ENCODE measurements around the gene MYO5A. TPM values are rescaled to one million over a fixed set of nuclear protein-coding genes. Genes with fewer than 3 reads are reported as not detected.

MYO5A gene
- total RNA-seq, 6 donors from 2014 or later = 24.8 to 76.5 (median 35.5) TPM

- Histone ChIP-seq H3K9me3 (peaks cover 0 to 1% (median 0%) of the 10 kb centered on the region in 4 donors), H3K4me3 (no peak overlapping the region), H3K27me3 (no peaks in the 10 kb centered on the region), H3K36me3 (no peaks in the 10 kb centered on the region), H3K27ac (no peak overlapping the region), H3K4me1 (no peaks in the 10 kb centered on the region)
- no peak for TF ChIP-seq EP300 (IDR thresholded peaks at IDR 0.05)
- TF ChIP-seq CTCF (IDR thresholded peaks at IDR 0.05) = no peak
- no peak for TF ChIP-seq POLR2AphosphoS5 (IDR thresholded peaks at IDR 0.05)
- TF ChIP-seq POLR2A (IDR thresholded peaks at IDR 0.05) = no peak
- WGBS, 2 donors = 71 to 81% methylated on average over 3 of the region's 3 CpGs
- ATAC-seq (ENCODE audit: low FRiP score in 2 of 2) (no peak), DNase-seq (no peak)
Measured at GRCh38 chr15:52540374-52541012, 11.8 kb upstream of the MYO5A start.

- ATAC-seq (ENCODE audit: low FRiP score in 2 of 2) = no peak
- TF ChIP-seq CTCF (IDR thresholded peaks at IDR 0.05) = no peak
- no peak for TF ChIP-seq EP300 (IDR thresholded peaks at IDR 0.05)
- no peak for TF ChIP-seq POLR2A (IDR thresholded peaks at IDR 0.05)
- 83 to 89% methylated on average over 8 of the region's 8 CpGs for WGBS, 2 donors
Measured at GRCh38 chr15:52537459-52537858, 8.8 kb upstream of the MYO5A start.

DNA sequence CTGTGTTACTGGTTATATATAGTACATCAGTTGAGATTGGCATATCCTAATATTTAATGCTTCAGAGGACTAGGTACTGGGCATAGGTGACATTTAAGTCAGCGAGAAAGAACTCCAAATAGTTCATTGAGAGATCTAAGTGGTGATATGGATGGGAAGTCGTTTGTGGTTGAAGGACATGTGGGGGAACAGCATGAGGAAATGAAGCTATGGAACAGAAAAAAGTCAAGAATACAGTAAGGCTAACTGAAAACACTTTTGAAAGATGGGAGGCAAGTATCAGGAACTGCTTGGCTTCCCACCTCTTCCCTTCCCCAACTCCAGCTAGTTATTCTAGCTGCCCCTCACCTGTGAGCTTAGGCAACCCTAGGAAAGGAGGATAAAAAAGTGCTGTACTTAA lies 3.7 kb upstream of the MYO5A start:
- H3K36me3 ChIP-seq = no peaks in the 10 kb centered on the region
- no peak for ATAC-seq (ENCODE audit: low FRiP score in 2 of 2)
- H3K27me3 ChIP-seq = no peaks in the 10 kb centered on the region
- 45 to 47% methylated on average over 2 of the region's 2 CpGs for WGBS, 2 donors
- no peaks in the 10 kb centered on the region for H3K9me3 ChIP-seq
- TF ChIP-seq POLR2A (IDR thresholded peaks at IDR 0.05) (no peak), POLR2AphosphoS5 (IDR thresholded peaks at IDR 0.05) (no peak), CTCF (IDR thresholded peaks at IDR 0.05) (no peak), EP300 (IDR thresholded peaks at IDR 0.05) (no peak)
- H3K27ac ChIP-seq = no peak overlapping the region
- DNase-seq = no peak
- H3K4me1 ChIP-seq = peaks cover 0 to 24% (median 11%) of the 10 kb centered on the region in 4 donors
- H3K4me3 ChIP-seq = no peak overlapping the region

More at GRCh38 chr15:52537459-52537858, 8.8 kb upstream of the MYO5A start:
- H3K36me3 ChIP-seq = no peaks in the 10 kb centered on the region
- no peaks in the 10 kb centered on the region for H3K9me3 ChIP-seq
- no peak for DNase-seq
- H3K27me3 ChIP-seq = no peaks in the 10 kb centered on the region
- H3K4me1 ChIP-seq = no peaks in the 10 kb centered on the region
- H3K27ac ChIP-seq = no peak overlapping the region
- no peak overlapping the region for H3K4me3 ChIP-seq

DNA sequence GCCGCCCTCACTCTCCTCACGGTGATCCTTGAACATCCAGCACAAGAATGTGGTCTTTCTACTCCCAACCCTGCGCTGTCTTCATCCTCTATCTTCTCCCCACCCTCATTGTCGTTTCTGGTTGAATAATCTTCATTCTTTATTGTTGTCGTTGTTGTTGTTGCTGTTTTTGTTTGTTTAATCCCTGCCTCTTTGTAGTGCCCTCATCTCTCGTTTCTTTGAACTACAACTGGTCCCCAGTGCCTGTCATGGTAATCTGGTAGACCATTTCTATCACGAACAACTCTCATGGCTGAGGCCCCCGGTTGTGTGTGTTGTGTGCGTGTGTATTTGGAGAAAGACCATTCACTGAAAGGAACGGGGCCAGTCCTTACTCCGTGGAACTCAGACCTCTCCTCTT lies 1.3 kb upstream of the MYO5A start:
- Histone ChIP-seq H3K36me3 (no peaks in the 10 kb centered on the region), H3K27ac (peak overlapping the region in 1 of 4 donors; percentile 85), H3K9me3 (no peaks in the 10 kb centered on the region), H3K27me3 (no peaks in the 10 kb centered on the region), H3K4me3 (peak overlapping the region in 3 of 4 donors; percentile 79 to 81 (median 81)), H3K4me1 (peaks cover 0 to 24% (median 11%) of the 10 kb centered on the region in 4 donors)
- no peak for TF ChIP-seq CTCF (IDR thresholded peaks at IDR 0.05)
- no peak for TF ChIP-seq EP300 (IDR thresholded peaks at IDR 0.05)
- no peak for TF ChIP-seq POLR2AphosphoS5 (IDR thresholded peaks at IDR 0.05)
- no peak for TF ChIP-seq POLR2A (IDR thresholded peaks at IDR 0.05)
- ATAC-seq (ENCODE audit: low FRiP score in 2 of 2) (no peak), DNase-seq (no peak)
- WGBS, 2 donors = 33% methylated on average over 11 of the region's 11 CpGs
